ENCODE results near the gene PIGZ.

PIGZ gene

DNA sequence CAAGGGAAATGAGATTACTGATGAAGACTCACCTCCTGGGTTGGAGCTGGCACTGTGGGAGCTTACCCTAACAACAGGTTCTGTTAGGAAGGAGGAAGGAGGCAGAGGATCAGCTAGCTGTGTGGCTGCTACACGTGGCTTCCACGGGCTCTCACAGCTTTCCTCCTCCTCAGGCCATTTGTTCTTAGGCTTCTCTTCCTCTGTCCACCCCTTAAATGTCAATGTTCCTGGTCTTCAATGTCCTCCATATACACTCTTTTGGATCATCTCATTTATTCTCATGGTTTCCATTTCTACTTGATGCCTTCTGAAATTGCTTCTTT is 5.0 kb downstream of the PIGZ start:
- H3K4me3 ChIP-seq (ENCODE audit: low read depth, low read length): no peak overlapping the region
- no peak for DNase-seq (ENCODE audit: low read depth, low spot score)
- POLR2A ChIA-PET: no interaction called here
- TF ChIP-seq, protein P1, sequence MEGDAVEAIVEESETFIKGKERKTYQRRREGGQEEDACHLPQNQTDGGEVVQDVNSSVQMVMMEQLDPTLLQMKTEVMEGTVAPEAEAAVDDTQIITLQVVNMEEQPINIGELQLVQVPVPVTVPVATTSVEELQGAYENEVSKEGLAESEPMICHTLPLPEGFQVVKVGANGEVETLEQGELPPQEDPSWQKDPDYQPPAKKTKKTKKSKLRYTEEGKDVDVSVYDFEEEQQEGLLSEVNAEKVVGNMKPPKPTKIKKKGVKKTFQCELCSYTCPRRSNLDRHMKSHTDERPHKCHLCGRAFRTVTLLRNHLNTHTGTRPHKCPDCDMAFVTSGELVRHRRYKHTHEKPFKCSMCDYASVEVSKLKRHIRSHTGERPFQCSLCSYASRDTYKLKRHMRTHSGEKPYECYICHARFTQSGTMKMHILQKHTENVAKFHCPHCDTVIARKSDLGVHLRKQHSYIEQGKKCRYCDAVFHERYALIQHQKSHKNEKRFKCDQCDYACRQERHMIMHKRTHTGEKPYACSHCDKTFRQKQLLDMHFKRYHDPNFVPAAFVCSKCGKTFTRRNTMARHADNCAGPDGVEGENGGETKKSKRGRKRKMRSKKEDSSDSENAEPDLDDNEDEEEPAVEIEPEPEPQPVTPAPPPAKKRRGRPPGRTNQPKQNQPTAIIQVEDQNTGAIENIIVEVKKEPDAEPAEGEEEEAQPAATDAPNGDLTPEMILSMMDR (IDR thresholded peaks at IDR 0.05; ENCODE audit: insufficient read depth, low read length, missing control alignments): no peak
- CTCF ChIA-PET: no interaction called here

DNA sequence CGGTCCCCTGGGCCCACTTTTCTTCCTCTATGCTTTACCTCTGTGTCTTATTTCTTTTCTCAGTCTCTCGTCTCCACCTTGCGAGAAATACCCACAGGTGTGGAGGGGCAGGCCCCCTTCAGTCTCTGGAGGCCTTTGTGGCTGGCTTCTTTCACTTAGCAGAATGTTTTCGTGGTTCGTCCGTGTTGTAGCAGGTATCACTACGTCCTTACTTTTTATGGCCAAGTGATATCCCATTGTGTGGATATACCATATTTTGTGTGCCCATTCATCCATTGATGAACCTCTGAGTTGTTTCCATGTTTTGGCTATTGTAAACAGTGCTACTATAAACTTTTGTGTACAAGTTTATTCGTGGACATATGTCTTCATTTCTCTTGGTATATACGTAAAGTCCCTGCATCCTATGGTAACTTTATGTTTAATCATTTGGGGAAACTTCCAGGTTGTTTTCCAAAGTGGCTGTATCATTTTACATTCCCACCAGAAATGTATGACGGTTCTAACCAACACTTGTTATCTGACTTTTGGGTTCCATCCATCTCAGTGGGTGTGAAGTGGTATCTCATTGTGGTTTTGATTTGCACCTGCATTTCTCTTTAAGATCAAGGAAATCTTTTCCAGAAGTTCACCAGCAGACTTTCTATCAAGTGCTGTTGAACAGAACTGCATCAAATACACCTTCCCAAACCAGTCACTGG is 5.6 kb downstream of the PIGZ start:
- ChIA-PET CTCF (no interaction called here), POLR2A (no interaction called here)
- DNase-seq (ENCODE audit: low read depth, low spot score): no peak
- no peak overlapping the region for H3K4me3 ChIP-seq (ENCODE audit: low read depth, low read length)
- TF ChIP-seq, protein P1 (IDR thresholded peaks at IDR 0.05; ENCODE audit: insufficient read depth, low read length, missing control alignments): no peak

DNA sequence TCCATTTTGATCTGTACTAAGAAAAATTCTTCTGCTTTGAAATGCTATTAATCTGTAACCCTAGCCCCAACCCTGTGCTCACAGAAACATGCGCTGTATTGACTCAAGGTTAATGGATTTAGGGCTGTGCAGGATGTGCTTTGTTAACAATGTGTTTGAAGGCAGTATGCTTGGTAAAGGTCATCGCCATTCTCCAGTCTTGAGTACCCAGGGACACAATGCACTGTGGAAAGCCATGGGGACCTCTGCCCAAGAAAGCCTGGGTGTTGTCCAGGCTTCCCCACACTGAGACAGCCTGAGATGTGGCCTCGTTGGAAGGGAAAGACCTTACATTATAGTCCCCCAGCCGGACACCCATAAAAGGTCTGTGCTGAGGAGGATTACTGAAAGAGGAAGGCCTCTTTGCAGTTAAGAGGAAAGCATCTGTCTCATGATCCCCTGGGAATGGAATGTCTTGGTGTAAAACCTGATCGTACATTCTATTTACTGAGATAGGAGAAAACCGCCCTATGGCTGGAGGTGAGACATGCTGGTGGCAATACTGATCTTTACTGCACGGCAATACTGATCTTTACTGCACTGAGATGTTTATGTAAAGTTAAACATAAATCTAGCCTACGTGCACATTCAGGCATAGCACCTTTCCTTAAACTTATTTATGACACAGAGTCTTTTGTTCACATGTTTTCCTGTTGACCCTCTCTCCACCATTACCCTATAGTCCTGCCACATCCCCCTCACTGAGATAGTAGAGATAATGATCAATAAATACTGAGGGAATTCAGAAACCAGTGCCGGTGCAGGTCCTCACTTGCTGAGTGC is 6.3 kb downstream of the PIGZ start:
- no peak for DNase-seq (ENCODE audit: low read depth, low spot score)
- TF ChIP-seq, protein P1 (IDR thresholded peaks at IDR 0.05; ENCODE audit: insufficient read depth, low read length, missing control alignments): no peak
- ChIA-PET CTCF (no interaction called here), POLR2A (no interaction called here)
- no peak overlapping the region for H3K4me3 ChIP-seq (ENCODE audit: low read depth, low read length)

DNA sequence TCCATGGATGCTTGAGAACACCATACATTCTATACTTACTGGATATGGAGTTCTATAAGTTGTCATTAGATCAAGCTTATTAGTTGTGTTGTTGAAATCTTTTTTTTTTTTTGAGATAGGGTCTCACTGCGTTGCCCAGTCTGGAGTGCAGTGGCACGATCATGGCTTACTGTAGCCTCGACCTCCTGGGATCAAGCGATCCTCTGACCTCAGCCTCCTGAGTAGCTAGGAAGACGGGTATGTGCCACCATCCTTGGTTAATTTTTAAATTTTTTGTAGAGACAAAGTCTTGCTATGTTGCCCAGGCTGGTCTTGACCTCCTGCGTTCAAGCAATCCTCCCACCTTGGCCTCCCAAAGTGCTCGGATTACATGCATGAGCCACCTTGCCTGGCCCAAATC is 13.8 kb downstream of the PIGZ start:
- POLR2A ChIA-PET: interaction anchor here (0.8 kb wide), 1 partner anchor 13 kb away, joined by 3 read pairs; no protein-coding TSS in a partner anchor
- TF ChIP-seq, protein P1 (IDR thresholded peaks at IDR 0.05; ENCODE audit: insufficient read depth, low read length, missing control alignments): no peak
- no peak for DNase-seq (ENCODE audit: low read depth, low spot score)
- H3K4me3 ChIP-seq (ENCODE audit: low read depth, low read length): no peak overlapping the region
- CTCF ChIA-PET: interaction anchor here (3.1 to 4.3 kb wide), 2 partner anchors 13 to 16 kb away, joined by 14 read pairs; partner anchors contain the start of gene NCBP2

DNA sequence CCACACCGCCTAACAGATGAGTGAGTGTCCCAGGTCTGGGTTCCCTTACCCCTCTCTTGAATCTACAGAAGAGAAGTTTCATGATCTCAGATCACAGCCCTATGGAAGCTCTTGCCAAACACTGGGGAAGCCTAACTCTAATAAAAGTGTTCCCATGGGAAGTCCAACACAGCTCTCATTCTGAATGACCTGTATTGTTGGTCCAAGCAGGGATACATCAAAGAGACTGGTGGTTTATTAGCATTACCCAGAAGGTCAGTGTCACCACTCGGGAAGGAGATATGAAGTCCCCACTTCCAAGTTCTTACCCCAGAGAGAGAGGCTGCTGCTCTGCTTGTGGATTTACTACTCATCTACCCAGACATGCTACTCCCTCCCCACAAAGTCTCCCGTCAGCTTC is 17.3 kb downstream of the PIGZ start:
- H3K4me3 ChIP-seq (ENCODE audit: low read depth, low read length): no peak overlapping the region
- ChIA-PET CTCF (interaction anchor here (1.3 kb wide), 1 partner anchor 10 kb away, joined by 8 read pairs; the partner anchor contains the start of gene NCBP2), POLR2A (interaction anchor here (0.6 kb wide), 1 partner anchor 1001 kb away, joined by 4 read pairs; no protein-coding TSS in a partner anchor)
- TF ChIP-seq, protein P1 (IDR thresholded peaks at IDR 0.05; ENCODE audit: insufficient read depth, low read length, missing control alignments): no peak
- DNase-seq (ENCODE audit: low read depth, low spot score): no peak

DNA sequence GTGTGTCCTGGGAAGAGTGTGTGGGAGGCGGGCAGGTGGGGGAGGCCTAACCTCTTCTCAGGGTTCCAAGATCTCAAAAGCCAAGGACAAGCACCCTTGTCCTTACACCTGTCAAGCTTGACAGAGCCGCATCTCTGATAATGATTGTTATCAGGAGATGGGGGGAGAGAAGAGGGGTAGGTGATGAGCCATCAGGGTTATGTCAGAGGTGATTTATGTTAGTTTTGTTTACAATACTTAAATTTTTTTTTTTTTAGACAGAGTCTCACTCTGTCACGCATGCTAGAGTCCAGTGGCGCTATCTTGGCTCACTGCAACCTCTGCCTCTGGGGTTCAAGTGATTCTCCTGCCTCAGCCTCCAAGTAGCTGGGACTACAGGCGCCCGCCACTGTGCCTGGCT is 18.9 kb downstream of the PIGZ start:
- CTCF ChIA-PET: interaction anchor here (0.8 to 0.9 kb wide), 2 partner anchors 17 to 20 kb away, joined by 3 read pairs; no protein-coding TSS in a partner anchor
- DNase-seq (ENCODE audit: low read depth, low spot score): no peak
- POLR2A ChIA-PET: no interaction called here
- TF ChIP-seq, protein P1 (IDR thresholded peaks at IDR 0.05; ENCODE audit: insufficient read depth, low read length, missing control alignments): no peak
- H3K4me3 ChIP-seq (ENCODE audit: low read depth, low read length): no peak overlapping the region
